Smooth muscle cell of the brain vasculature (primary cell): Measurements from ENCODE around the gene ARHGAP15.

ENCODE experiments used
- DNase-seq: peaks from one replicate; pipeline ENCODE4 v3.0.0-alpha.2; 2012; ENCODE audit warnings: low read depth, low spot score

ARHGAP15 gene

GRCh38 chr2:143574069-143574468 is 444.9 kb downstream of the ARHGAP15 start:
- no peak for DNase-seq

GRCh38 chr2:143575340-143575739 is 446.1 kb downstream of the ARHGAP15 start:
- DNase-seq = no peak

GRCh38 chr2:143577489-143577888 is 448.3 kb downstream of the ARHGAP15 start:
- DNase-seq = no peak

- no peak for DNase-seq
Observed at GRCh38 chr2:143579456-143579855, 450.2 kb downstream of the ARHGAP15 start.

GRCh38 chr2:143581134-143581533 is 451.9 kb downstream of the ARHGAP15 start:
- no peak for DNase-seq

GRCh38 chr2:143582046-143582747 is 453.0 kb downstream of the ARHGAP15 start:
- DNase-seq = no peak

GRCh38 chr2:143584936-143585335 is 455.7 kb downstream of the ARHGAP15 start:
- DNase-seq = no peak

- DNase-seq = no peak
Observed at GRCh38 chr2:143586119-143586518, 456.9 kb downstream of the ARHGAP15 start.

GRCh38 chr2:143588746-143589145 is 459.5 kb downstream of the ARHGAP15 start:
- DNase-seq = no peak

GRCh38 chr2:143594161-143594560 is 464.9 kb downstream of the ARHGAP15 start:
- DNase-seq = no peak

GRCh38 chr2:143594745-143595144 is 465.5 kb downstream of the ARHGAP15 start:
- DNase-seq = no peak

- DNase-seq = no peak
Observed at GRCh38 chr2:143600116-143600515, 470.9 kb downstream of the ARHGAP15 start.

GRCh38 chr2:143601828-143602227 is 472.6 kb downstream of the ARHGAP15 start:
- no peak for DNase-seq

GRCh38 chr2:143603035-143603655 is 473.9 kb downstream of the ARHGAP15 start:
- no peak for DNase-seq

GRCh38 chr2:143603846-143604565 is 474.8 kb downstream of the ARHGAP15 start:
- no peak for DNase-seq

GRCh38 chr2:143604566-143604959 is 475.3 kb downstream of the ARHGAP15 start:
- DNase-seq = no peak

GRCh38 chr2:143607231-143608062 is 478.2 kb downstream of the ARHGAP15 start:
- DNase-seq = no peak

GRCh38 chr2:143608063-143608423 is 478.8 kb downstream of the ARHGAP15 start:
- DNase-seq = no peak

GRCh38 chr2:143608758-143609157 is 479.5 kb downstream of the ARHGAP15 start:
- no peak for DNase-seq

GRCh38 chr2:143611336-143611735 is 482.1 kb downstream of the ARHGAP15 start:
- DNase-seq = no peak

GRCh38 chr2:143615562-143615961 is 486.3 kb downstream of the ARHGAP15 start:
- no peak for DNase-seq

GRCh38 chr2:143616452-143616851 is 487.2 kb downstream of the ARHGAP15 start:
- DNase-seq = no peak
